ENCODE measurements around the gene NOP58. TPM values are rescaled to one million over a fixed set of nuclear protein-coding genes. Genes with fewer than 3 reads are reported as not detected.
"Not testable (repeated sequence)": the region's sequence is repeated elsewhere in the genome, so short reads cannot be mapped to it uniquely, and the experiment has no call there.

The NOP58 gene
- total RNA-seq, 1 experiment from 2014 or later: 48.5 TPM

- H3K36me3 ChIP-seq (ENCODE audit: low read depth): no peaks in the 10 kb centered on the region
- intact Hi-C loops (cut with micrococcal nuclease; ENCODE audit: unreplicated experiment): loop anchor here (1.0 kb wide), 1 partner anchor 11 kb away; no protein-coding TSS in a partner anchor
- H3K79me2 ChIP-seq (ENCODE audit: low read depth): peaks cover 55% of the 10 kb centered on the region
- H2AFZ ChIP-seq: peak overlapping the region; percentile 97
- H3K27ac ChIP-seq: peak overlapping the region; percentile 25; the same call in 1 of the 2 replicates
- H3K27me3 ChIP-seq (ENCODE audit: insufficient read depth, low read depth): no peaks in the 10 kb centered on the region
- TF ChIP-seq CTCF (conservative IDR thresholded peaks at IDR 0.05): no peak
- TF ChIP-seq EZH2 (IDR thresholded peaks at IDR 0.05; ENCODE audit: low read depth): no peak
- peaks cover 39% of the 10 kb centered on the region for H4K20me1 ChIP-seq (ENCODE audit: insufficient read depth)
- ChIA-PET CTCF (no interaction called here), POLR2A (ENCODE audit: unreplicated experiment) (interaction anchor here (0.6 to 0.7 kb wide), 2 partner anchors 152 to 630 kb away, joined by 8 read pairs; no protein-coding TSS in a partner anchor)
- peak overlapping the region; percentile 87 for H3K4me3 ChIP-seq
- H3K4me1 ChIP-seq (replicated peaks; ENCODE audit: insufficient read depth): peaks cover 7% of the 10 kb centered on the region
- no peaks in the 10 kb centered on the region for H3K9me2 ChIP-seq (ENCODE audit: insufficient read depth)
- peak in 1 of 2 experiments; percentile 21 for DNase-seq
- no TSS peak for BruUV-seq (replicated peaks)
- peak overlapping the region; percentile 90 for H3K4me2 ChIP-seq
- H3F3A ChIP-seq (ENCODE audit: insufficient read depth, low read depth): no peaks in the 10 kb centered on the region
- no peaks in the 10 kb centered on the region for H3K9me3 ChIP-seq (ENCODE audit: insufficient read depth, low read depth)
These were observed 27.8 kb upstream of the NOP58 start for GRCh38 chr2:202237787-202238233.

- H3K9me3 ChIP-seq (ENCODE audit: insufficient read depth, low read depth): no peaks in the 10 kb centered on the region
- POLR2A ChIA-PET (ENCODE audit: unreplicated experiment): interaction anchor here (0.6 to 0.7 kb wide), 2 partner anchors 20 to 787 kb away, joined by 4 to 26 read pairs; partner anchors contain the start of genes STRADB and TRAK2
- TF ChIP-seq EZH2 (IDR thresholded peaks at IDR 0.05; ENCODE audit: low read depth) (no peak), CTCF (conservative IDR thresholded peaks at IDR 0.05) (no peak)
- TSS peak; percentile 92 for BruUV-seq (replicated peaks)
- no peaks in the 10 kb centered on the region for H3F3A ChIP-seq (ENCODE audit: insufficient read depth, low read depth)
- H3K27ac ChIP-seq: peak within 1 kb of the TSS; percentile 25; the same call in 1 of the 2 replicates
- peaks cover 32% of the 10 kb centered on the region for H4K20me1 ChIP-seq (ENCODE audit: insufficient read depth)
- no peaks in the 10 kb centered on the region for H3K9me2 ChIP-seq (ENCODE audit: insufficient read depth)
- H3K79me2 ChIP-seq (ENCODE audit: low read depth): peaks cover 48% of the 10 kb centered on the region
- H3K4me3 ChIP-seq: peak within 1 kb of the TSS; percentile 87
- CTCF ChIA-PET: no interaction called here
- no peaks in the 10 kb centered on the region for H3K36me3 ChIP-seq (ENCODE audit: low read depth)
- H3K27me3 ChIP-seq (ENCODE audit: insufficient read depth, low read depth): no peaks in the 10 kb centered on the region
- intact Hi-C loops (cut with micrococcal nuclease; ENCODE audit: unreplicated experiment): loop anchor here (1.0 kb wide), 1 partner anchor 11 kb away; no protein-coding TSS in a partner anchor
- peaks cover 7% of the 10 kb centered on the region for H3K4me1 ChIP-seq (replicated peaks; ENCODE audit: insufficient read depth)
- peak; percentile 67 to 71 for DNase-seq
- H3K4me2 ChIP-seq: peak within 1 kb of the TSS; percentile 90
- peak within 1 kb of the TSS; percentile 97 for H2AFZ ChIP-seq
These were observed 27.0 kb upstream of the NOP58 start, which contains the start of gene SUMO1 for GRCh38 chr2:202238234-202239197. SUMO1 (minus strand) TSS chr2:202238597; CDS start chr2:202238451, 146 bp downstream.

GRCh38 chr2:202247710-202248109, 17.9 kb upstream of the NOP58 start:
- H3K27me3 ChIP-seq (ENCODE audit: insufficient read depth, low read depth); H2AFZ ChIP-seq; H3K9me2 ChIP-seq (ENCODE audit: insufficient read depth); H3K79me2 ChIP-seq (ENCODE audit: low read depth); POLR2A ChIA-PET (ENCODE audit: unreplicated experiment); H3K4me3 ChIP-seq; CTCF ChIA-PET; DNase-seq; H4K20me1 ChIP-seq (ENCODE audit: insufficient read depth); H3K27ac ChIP-seq; H3K36me3 ChIP-seq (ENCODE audit: low read depth); H3K4me2 ChIP-seq; H3K9me3 ChIP-seq (ENCODE audit: insufficient read depth, low read depth); BruUV-seq (replicated peaks): not testable (repeated sequence)
- intact Hi-C loops (cut with micrococcal nuclease; ENCODE audit: unreplicated experiment): loop anchor here (2.0 kb wide), 1 partner anchor 17 kb away; the partner anchor contains the start of gene NOP58
- 0 out of 2 replicates have a peak, but pooled peaks cover 19% of the 10 kb centered on the region for H3K4me1 ChIP-seq (replicated peaks; ENCODE audit: insufficient read depth)
- peaks cover 23% of the 10 kb centered on the region for H3F3A ChIP-seq (ENCODE audit: insufficient read depth, low read depth)

Measured in PC-9 (cell line).